ENCODE measurements around the gene AGAP2.

DNA sequence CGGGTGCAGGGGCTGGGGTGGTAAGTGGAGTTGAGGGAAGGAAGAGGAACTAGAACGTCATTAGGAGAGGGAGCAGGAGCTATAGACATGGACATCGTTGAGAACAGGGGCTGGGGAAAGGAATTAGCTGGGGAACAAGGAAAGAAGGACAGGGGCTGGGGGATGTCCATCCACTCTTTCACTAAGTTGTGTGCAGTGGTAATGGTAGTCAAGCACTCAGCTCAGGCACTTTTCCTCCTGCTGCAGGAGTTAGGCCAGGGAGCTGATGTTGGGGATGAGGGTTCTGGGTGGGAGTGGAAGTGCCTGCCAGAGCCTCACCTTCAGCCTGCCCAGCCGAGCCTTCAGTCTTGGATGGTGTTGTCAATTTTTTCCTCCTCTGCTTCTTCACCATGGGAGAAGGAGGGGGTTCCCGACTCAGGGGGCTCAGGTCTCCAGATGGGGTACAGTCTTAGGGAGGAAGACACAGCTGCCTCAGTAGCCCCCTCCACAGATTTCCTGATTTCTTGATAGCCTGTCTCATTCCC lies 9.2 kb downstream of the AGAP2 start:
- TF ChIP-seq REST (IDR thresholded peaks at IDR 0.05; ENCODE audit: insufficient read depth in 1 of 2, low read depth in 2 of 2, low read length in 2 of 2): no peak
- TF ChIP-seq POLR2AphosphoS5 (IDR thresholded peaks at IDR 0.05; ENCODE audit: low read depth, low read length): no peak
- TF ChIP-seq TAF1 (IDR thresholded peaks at IDR 0.05; ENCODE audit: borderline replicate concordance, insufficient read depth, low read length): no peak
- TF ChIP-seq SIN3A (IDR thresholded peaks at IDR 0.05; ENCODE audit: borderline replicate concordance, insufficient read depth, low read length): no peak
- TF ChIP-seq FOXP2 (optimal IDR thresholded peaks at IDR 0.05; ENCODE audit: borderline replicate concordance, extremely low read depth, extremely low read length, insufficient read depth): no peak
